Keratinocyte (primary cell): ENCODE measurements around the gene TACR2.

Source experiments
- EZH2 ChIP-seq: IDR thresholded peaks from one replicate; pipeline ENCODE4 v1.6.1; 2012; ENCODE audit warnings: inconsistent platforms, mild to moderate bottlenecking, low read length, moderate library complexity
- TF ChIP-seq, protein P1 (sequence below), 3 experiments: IDR thresholded peaks in 1 of 3; conservative IDR thresholded peaks in 1 of 3; optimal IDR thresholded peaks in 1 of 3; 2 replicates in 2 of 3; 3 replicates in 1 of 3; pipeline versions ENCODE3 to v1.5.1; 2011; ENCODE audit warnings: low read length in 3 of 3, mild to moderate bottlenecking in 3 of 3, moderate library complexity in 2 of 3, control low read depth in 1 of 3, inconsistent platforms in 1 of 3; ENCODE audit not compliant: insufficient read depth in 2 of 3; ENCODE audit errors: extremely low read depth in 1 of 3

DNA sequence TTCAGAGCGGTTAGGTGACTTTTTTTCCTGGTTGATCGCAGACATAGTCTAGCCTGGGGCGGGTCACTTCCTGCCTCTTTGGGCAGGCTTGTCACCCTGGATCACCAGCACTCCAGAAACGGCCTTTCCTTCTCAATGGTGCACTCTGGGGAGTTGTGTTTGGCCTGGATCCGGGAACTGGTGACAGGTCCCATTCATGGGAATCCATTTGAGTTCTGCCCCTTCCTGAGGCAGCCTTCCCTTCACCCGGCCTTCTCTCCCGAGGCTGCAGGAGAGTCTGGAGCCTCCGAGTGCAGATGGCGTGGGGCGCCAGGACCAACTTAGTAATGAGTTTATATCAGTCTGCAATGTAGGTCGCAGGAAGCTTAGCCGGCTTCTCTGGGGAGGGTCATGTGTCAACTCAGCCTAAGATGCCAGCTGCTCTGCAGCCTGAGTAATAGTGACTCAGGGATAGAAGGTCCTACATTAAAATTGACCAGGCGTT lies 54.2 kb downstream of the TACR2 start:
- TF ChIP-seq, protein P1, sequence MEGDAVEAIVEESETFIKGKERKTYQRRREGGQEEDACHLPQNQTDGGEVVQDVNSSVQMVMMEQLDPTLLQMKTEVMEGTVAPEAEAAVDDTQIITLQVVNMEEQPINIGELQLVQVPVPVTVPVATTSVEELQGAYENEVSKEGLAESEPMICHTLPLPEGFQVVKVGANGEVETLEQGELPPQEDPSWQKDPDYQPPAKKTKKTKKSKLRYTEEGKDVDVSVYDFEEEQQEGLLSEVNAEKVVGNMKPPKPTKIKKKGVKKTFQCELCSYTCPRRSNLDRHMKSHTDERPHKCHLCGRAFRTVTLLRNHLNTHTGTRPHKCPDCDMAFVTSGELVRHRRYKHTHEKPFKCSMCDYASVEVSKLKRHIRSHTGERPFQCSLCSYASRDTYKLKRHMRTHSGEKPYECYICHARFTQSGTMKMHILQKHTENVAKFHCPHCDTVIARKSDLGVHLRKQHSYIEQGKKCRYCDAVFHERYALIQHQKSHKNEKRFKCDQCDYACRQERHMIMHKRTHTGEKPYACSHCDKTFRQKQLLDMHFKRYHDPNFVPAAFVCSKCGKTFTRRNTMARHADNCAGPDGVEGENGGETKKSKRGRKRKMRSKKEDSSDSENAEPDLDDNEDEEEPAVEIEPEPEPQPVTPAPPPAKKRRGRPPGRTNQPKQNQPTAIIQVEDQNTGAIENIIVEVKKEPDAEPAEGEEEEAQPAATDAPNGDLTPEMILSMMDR (optimal IDR thresholded peaks at IDR 0.05 in 1 of 3, IDR thresholded peaks at IDR 0.05 in 1 of 3, conservative IDR thresholded peaks at IDR 0.05 in 1 of 3; ENCODE audit: extremely low read depth in 1 of 3, insufficient read depth in 2 of 3, low read length in 3 of 3) = no peak
- no peak for TF ChIP-seq EZH2
